GM23338 (cell line): ENCODE results near the gene DDR2.

Source experiments
- EZH2 ChIP-seq: fragments of 200-600 bp; sonication (generic); IDR thresholded peaks from one replicate; pipeline ENCODE4 v1.8.0; 2017; ENCODE audit warnings: antibody characterized with exemption, mild to moderate bottlenecking, low read depth; ENCODE audit not compliant: unreplicated experiment
- POLR2AphosphoS5 ChIP-seq: IDR thresholded peaks from 2 replicates; pipeline ENCODE4 v1.6.1; 2016; ENCODE audit warnings: antibody characterized with exemption, low read depth
- TF ChIP-seq, protein P1 (sequence below), 2 experiments: fragments of 200-600 bp in 1 of 2; sonication (generic) in 1 of 2; conservative IDR thresholded peaks; 2 replicates each; pipeline versions ENCODE4 v1.5.1 to v1.6.1; 2016 to 2017; ENCODE audit warnings: antibody characterized with exemption in 2 of 2, low read depth in 2 of 2, mild to moderate bottlenecking in 2 of 2, moderate library complexity in 1 of 2
- TF ChIP-seq, protein P2 (sequence below): IDR thresholded peaks from one replicate; pipeline ENCODE4 v1.6.1; 2018; ENCODE audit warnings: antibody characterized with exemption; ENCODE audit not compliant: unreplicated experiment

- TF ChIP-seq POLR2AphosphoS5 (no peak), EZH2 (no peak)
- TF ChIP-seq, protein P1, sequence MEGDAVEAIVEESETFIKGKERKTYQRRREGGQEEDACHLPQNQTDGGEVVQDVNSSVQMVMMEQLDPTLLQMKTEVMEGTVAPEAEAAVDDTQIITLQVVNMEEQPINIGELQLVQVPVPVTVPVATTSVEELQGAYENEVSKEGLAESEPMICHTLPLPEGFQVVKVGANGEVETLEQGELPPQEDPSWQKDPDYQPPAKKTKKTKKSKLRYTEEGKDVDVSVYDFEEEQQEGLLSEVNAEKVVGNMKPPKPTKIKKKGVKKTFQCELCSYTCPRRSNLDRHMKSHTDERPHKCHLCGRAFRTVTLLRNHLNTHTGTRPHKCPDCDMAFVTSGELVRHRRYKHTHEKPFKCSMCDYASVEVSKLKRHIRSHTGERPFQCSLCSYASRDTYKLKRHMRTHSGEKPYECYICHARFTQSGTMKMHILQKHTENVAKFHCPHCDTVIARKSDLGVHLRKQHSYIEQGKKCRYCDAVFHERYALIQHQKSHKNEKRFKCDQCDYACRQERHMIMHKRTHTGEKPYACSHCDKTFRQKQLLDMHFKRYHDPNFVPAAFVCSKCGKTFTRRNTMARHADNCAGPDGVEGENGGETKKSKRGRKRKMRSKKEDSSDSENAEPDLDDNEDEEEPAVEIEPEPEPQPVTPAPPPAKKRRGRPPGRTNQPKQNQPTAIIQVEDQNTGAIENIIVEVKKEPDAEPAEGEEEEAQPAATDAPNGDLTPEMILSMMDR (conservative IDR thresholded peaks at IDR 0.05; ENCODE audit: low read depth in 2 of 2): no peak
- TF ChIP-seq, protein P2, sequence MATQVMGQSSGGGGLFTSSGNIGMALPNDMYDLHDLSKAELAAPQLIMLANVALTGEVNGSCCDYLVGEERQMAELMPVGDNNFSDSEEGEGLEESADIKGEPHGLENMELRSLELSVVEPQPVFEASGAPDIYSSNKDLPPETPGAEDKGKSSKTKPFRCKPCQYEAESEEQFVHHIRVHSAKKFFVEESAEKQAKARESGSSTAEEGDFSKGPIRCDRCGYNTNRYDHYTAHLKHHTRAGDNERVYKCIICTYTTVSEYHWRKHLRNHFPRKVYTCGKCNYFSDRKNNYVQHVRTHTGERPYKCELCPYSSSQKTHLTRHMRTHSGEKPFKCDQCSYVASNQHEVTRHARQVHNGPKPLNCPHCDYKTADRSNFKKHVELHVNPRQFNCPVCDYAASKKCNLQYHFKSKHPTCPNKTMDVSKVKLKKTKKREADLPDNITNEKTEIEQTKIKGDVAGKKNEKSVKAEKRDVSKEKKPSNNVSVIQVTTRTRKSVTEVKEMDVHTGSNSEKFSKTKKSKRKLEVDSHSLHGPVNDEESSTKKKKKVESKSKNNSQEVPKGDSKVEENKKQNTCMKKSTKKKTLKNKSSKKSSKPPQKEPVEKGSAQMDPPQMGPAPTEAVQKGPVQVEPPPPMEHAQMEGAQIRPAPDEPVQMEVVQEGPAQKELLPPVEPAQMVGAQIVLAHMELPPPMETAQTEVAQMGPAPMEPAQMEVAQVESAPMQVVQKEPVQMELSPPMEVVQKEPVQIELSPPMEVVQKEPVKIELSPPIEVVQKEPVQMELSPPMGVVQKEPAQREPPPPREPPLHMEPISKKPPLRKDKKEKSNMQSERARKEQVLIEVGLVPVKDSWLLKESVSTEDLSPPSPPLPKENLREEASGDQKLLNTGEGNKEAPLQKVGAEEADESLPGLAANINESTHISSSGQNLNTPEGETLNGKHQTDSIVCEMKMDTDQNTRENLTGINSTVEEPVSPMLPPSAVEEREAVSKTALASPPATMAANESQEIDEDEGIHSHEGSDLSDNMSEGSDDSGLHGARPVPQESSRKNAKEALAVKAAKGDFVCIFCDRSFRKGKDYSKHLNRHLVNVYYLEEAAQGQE: no peak
These were observed 150.4 kb downstream of the DDR2 start for GRCh38 chr1:162782671-162783070.
